Suprapubic skin (tissue), 4 donors: ENCODE measurements around the gene IL6ST. TPM values are rescaled to one million over a fixed set of nuclear protein-coding genes. Genes with fewer than 3 reads are reported as not detected.

Experiments used
- DNase-seq, 2 donors: peaks; one replicate each; pipeline ENCODE4 v3.0.0-alpha.2; 2019; ENCODE audit warnings: low spot score in 2 of 2
- H3K27ac ChIP-seq: fragments of 200-600 bp; sonication (generic); one replicate; pipeline ENCODE4 v1.5.1; 2019
- H3K27me3 ChIP-seq: fragments of 200-600 bp; sonication (generic); one replicate; pipeline ENCODE4 v1.5.1; 2019
- H3K36me3 ChIP-seq: fragments of 200-600 bp; sonication (generic); one replicate; pipeline ENCODE4 v1.5.1; 2019
- H3K4me1 ChIP-seq: fragments of 200-600 bp; sonication (generic); one replicate; pipeline ENCODE4 v1.5.1; 2019
- H3K4me3 ChIP-seq: fragments of 200-600 bp; sonication (generic); one replicate; pipeline ENCODE4 v1.5.1; 2019; ENCODE audit warnings: mild to moderate bottlenecking
- H3K9me3 ChIP-seq: fragments of 200-600 bp; sonication (generic); one replicate; pipeline ENCODE4 v1.5.1; 2019
- EP300 ChIP-seq: sonication (generic); formaldehyde crosslinking; IDR thresholded peaks from one replicate; pipeline ENCODE4 v1.6.1; 2017; ENCODE audit warnings: antibody characterized with exemption
- POLR2A ChIP-seq, 2 donors: fragments of 450-650 bp; IDR thresholded peaks; one replicate each; pipeline ENCODE4 v1.6.1; 2017; ENCODE audit warnings: antibody characterized with exemption in 2 of 2, mild to moderate bottlenecking in 2 of 2, moderate library complexity in 2 of 2
- POLR2AphosphoS5 ChIP-seq, 3 donors: sonication (generic); formaldehyde crosslinking; IDR thresholded peaks; one replicate each; pipeline ENCODE4 v1.6.1; 2017; ENCODE audit warnings: antibody characterized with exemption in 3 of 3
- WGBS: methylation state at CpG from one replicate; pipeline ENCODE4 v1.1.5; 2018; 5-methylcytosine and 5-hydroxymethylcytosine counted together
- total RNA-seq, 4 donors: library from RNA; depleted of rRNA; stranded (reverse); fragments of >200 nt; gene quantifications; one replicate each; pipeline ENCODE4 v1.1.0, GENCODE V29; 2016
- TF ChIP-seq, protein P1 (sequence below), 2 donors: fragments of 200-600 bp in 1 of 2; fragments of 450-650 bp in 1 of 2; sonication (generic) in 1 of 2; IDR thresholded peaks; one replicate each; pipeline ENCODE4 v1.5.1; 2016 to 2019; ENCODE audit warnings: antibody characterized with exemption in 2 of 2, mild to moderate bottlenecking in 1 of 2, moderate library complexity in 1 of 2

Gene IL6ST
- total RNA-seq, 4 donors from 2014 or later, result 47.0 to 110 (median 87.5) TPM

DNA sequence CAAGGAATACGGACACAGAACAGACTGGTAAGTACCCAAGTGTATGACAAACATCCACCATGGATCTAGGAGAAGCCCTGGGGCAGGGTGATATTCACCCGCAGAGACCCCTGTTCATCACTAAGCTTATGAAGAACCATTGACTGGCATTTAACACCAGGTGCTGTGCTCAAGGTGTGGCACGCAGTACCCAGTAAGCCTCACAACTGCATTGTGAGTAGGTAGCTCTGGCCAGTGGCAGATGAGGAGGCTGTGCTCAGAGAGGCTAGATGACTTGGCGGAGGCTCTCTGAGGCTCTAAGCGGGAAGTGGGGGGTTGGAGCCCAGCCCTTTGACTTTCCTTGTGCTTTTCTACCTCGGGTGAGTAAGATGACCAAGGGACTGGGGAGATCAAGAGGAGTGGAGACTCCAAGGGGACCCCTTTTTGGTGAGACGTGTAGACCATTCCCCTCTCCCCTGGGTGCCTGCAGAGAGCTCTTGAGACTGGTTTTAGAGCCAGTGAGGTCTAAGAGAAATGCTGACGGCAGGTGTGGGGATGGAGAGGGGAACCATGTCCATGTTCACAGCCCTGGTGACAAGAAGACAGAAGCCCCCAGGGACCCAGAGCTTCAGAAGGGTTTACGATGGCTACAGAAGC is 70.8 kb downstream of the IL6ST start:
- H3K9me3 ChIP-seq, result no peaks in the 10 kb centered on the region
- H3K4me3 ChIP-seq, result peak overlapping the region; percentile 40
- H3K27me3 ChIP-seq, result no peaks in the 10 kb centered on the region
- no peaks in the 10 kb centered on the region for H3K36me3 ChIP-seq
- 91% methylated on average over 8 of the region's 9 CpGs for whole genome bisulfite sequencing
- H3K4me1 ChIP-seq, result no peaks in the 10 kb centered on the region
- no peak for TF ChIP-seq POLR2A (IDR thresholded peaks at IDR 0.05)
- TF ChIP-seq EP300, result no peak
- TF ChIP-seq, protein P1, sequence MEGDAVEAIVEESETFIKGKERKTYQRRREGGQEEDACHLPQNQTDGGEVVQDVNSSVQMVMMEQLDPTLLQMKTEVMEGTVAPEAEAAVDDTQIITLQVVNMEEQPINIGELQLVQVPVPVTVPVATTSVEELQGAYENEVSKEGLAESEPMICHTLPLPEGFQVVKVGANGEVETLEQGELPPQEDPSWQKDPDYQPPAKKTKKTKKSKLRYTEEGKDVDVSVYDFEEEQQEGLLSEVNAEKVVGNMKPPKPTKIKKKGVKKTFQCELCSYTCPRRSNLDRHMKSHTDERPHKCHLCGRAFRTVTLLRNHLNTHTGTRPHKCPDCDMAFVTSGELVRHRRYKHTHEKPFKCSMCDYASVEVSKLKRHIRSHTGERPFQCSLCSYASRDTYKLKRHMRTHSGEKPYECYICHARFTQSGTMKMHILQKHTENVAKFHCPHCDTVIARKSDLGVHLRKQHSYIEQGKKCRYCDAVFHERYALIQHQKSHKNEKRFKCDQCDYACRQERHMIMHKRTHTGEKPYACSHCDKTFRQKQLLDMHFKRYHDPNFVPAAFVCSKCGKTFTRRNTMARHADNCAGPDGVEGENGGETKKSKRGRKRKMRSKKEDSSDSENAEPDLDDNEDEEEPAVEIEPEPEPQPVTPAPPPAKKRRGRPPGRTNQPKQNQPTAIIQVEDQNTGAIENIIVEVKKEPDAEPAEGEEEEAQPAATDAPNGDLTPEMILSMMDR (IDR thresholded peaks at IDR 0.05), result no peak
- peak in 1 of 2 donors; percentile 37 for DNase-seq
- no peak overlapping the region for H3K27ac ChIP-seq

DNA sequence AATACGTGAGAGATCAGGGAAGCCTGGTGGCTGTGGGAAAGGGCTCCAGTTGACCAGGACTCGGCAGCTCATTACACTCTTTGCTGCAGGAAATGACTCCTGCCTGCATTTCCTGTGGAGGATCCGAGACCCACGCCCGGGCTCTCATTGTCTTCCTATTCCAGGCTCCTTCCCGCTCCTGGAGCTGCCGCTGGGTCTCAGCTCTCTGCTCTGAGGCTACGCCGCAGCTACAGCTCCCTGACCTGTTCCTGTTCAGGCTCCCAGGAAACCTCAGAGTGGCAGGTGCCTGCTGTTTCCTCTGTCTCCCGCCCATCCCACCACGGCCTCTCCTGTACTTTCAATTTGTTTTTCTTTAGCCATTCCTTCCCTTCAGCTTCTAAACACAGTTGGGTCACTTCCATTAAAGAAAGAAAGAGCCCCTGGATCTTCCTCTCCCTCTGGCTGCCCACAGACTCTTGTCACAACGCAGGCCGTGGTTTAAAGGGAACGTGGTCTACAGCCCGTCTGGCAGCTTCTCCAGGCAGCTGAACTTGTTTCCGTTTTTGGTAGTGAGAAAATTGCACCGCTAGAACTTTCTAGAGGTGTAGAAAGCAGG is 71.5 kb downstream of the IL6ST start:
- H3K27ac ChIP-seq, result no peak overlapping the region
- no peaks in the 10 kb centered on the region for H3K27me3 ChIP-seq
- H3K9me3 ChIP-seq, result no peaks in the 10 kb centered on the region
- WGBS, result 60% methylated on average over 17 of the region's 17 CpGs
- no peaks in the 10 kb centered on the region for H3K36me3 ChIP-seq
- no peaks in the 10 kb centered on the region for H3K4me1 ChIP-seq
- DNase-seq, result peak in 1 of 2 donors; percentile 55
- TF ChIP-seq POLR2A (IDR thresholded peaks at IDR 0.05), result no peak
- TF ChIP-seq POLR2AphosphoS5 (IDR thresholded peaks at IDR 0.05), result no peak
- no peak for TF ChIP-seq EP300
- TF ChIP-seq, protein P1 (IDR thresholded peaks at IDR 0.05), result no peak
- H3K4me3 ChIP-seq, result peak overlapping the region; percentile 40

DNA sequence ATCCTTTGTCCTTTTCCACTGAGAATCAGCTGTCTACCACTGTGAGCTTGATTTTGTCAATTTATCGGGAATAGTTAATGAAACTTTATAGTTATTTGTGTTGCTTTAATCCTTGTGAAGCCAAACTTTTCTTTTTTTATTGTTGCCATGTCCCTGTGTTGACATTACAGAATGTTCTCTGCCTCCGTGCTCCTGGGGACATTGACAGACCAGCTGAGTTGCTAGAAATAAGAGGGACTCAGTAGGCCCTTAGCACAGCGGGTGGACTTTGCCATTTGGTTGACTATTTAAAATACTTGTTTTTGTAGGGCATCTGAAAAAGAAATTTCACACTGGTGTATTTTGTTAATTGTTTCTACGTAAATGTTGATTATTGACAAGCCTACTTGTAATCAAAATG is 73.1 kb downstream of the IL6ST start:
- no peak overlapping the region for H3K27ac ChIP-seq
- WGBS, result 95% methylated on average over 4 of the region's 4 CpGs
- peak in 1 of 2 donors; percentile 31 for DNase-seq
- no peak for TF ChIP-seq POLR2AphosphoS5 (IDR thresholded peaks at IDR 0.05)
- TF ChIP-seq EP300, result no peak
- TF ChIP-seq POLR2A (IDR thresholded peaks at IDR 0.05), result no peak
- TF ChIP-seq, protein P1 (IDR thresholded peaks at IDR 0.05), result no peak
- H3K4me3 ChIP-seq, result no peak overlapping the region
- no peaks in the 10 kb centered on the region for H3K9me3 ChIP-seq
- H3K36me3 ChIP-seq, result no peaks in the 10 kb centered on the region
- no peaks in the 10 kb centered on the region for H3K27me3 ChIP-seq
- no peaks in the 10 kb centered on the region for H3K4me1 ChIP-seq

DNA sequence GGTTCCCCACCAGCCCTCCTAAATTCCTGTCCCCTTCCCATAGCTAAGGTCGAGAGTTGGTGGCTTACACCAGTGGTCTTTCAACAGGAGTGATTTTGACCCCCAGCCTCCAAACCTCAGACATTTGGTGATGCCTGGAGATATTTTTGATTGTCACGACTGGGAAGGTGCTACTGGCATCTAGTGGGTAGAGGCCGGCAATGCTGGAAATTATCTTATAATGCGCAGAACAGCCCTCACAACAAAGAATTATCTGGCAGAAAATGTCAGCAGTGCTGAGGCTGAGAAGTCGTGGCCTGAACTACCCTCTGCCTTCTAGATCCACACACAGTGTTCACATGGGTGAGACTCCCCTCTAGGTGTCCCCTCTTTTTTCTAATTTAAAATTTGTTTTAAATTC is 74.0 kb downstream of the IL6ST start:
- Histone ChIP-seq H3K4me1 (no peaks in the 10 kb centered on the region), H3K9me3 (no peaks in the 10 kb centered on the region), H3K4me3 (no peak overlapping the region), H3K27ac (no peak overlapping the region), H3K27me3 (no peaks in the 10 kb centered on the region), H3K36me3 (no peaks in the 10 kb centered on the region)
- TF ChIP-seq, protein P1 (IDR thresholded peaks at IDR 0.05), result no peak
- TF ChIP-seq EP300, result no peak
- TF ChIP-seq POLR2A (IDR thresholded peaks at IDR 0.05), result no peak
- no peak for TF ChIP-seq POLR2AphosphoS5 (IDR thresholded peaks at IDR 0.05)
- WGBS, result 69% methylated on average over 5 of the region's 5 CpGs
- DNase-seq, result peak in 1 of 2 donors; percentile 7

DNA sequence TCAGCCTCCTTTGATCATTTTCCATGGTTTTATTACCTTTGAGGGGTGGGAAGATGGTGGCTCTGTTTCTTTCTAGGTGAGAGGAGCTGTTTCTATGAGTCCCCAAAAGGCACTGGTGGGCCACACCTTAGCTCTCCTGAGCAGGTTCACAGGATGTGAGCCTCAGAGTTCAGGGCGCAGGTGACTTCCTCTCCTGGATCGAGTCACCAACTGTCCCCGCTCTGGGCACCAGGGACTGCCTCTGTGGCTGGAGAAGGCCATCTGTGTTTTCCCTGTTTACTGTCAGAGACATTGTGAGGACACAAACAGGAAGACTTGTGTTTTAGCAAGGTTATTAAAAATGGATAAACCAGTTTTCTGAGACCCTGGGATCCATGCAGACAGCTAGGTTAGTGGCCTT is 75.1 kb downstream of the IL6ST start:
- H3K27ac ChIP-seq, result no peak overlapping the region
- H3K36me3 ChIP-seq, result no peaks in the 10 kb centered on the region
- TF ChIP-seq POLR2AphosphoS5 (IDR thresholded peaks at IDR 0.05), result no peak
- TF ChIP-seq EP300, result no peak
- TF ChIP-seq POLR2A (IDR thresholded peaks at IDR 0.05), result no peak
- TF ChIP-seq, protein P1 (IDR thresholded peaks at IDR 0.05), result no peak
- DNase-seq, result peak in 1 of 2 donors; percentile 41
- WGBS, result 88% methylated on average over 3 of the region's 3 CpGs
- H3K4me3 ChIP-seq, result no peak overlapping the region
- no peaks in the 10 kb centered on the region for H3K27me3 ChIP-seq
- H3K4me1 ChIP-seq, result no peaks in the 10 kb centered on the region
- no peaks in the 10 kb centered on the region for H3K9me3 ChIP-seq
